Measurements from ENCODE around the gene VOPP1.

DNA sequence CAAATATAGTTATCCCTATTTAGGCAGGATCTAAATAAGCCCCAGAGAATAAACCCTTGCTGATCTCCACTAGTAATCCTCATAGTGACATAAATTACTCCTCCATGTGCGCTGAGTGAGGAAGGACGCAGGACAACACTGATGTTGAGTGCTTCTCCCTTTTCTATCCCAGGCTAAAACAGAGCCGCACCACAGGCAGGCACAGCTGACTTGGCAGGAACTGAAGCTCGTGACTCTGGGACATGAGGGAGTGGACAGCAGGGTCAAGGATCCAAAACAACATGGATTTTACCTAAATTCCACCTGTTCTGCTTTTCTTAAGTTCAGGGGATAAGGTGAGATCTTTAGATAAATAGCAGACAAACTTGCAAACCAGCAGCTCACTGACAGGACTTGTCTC is 46.0 kb downstream of the VOPP1 start:
- TF ChIP-seq, protein P1, sequence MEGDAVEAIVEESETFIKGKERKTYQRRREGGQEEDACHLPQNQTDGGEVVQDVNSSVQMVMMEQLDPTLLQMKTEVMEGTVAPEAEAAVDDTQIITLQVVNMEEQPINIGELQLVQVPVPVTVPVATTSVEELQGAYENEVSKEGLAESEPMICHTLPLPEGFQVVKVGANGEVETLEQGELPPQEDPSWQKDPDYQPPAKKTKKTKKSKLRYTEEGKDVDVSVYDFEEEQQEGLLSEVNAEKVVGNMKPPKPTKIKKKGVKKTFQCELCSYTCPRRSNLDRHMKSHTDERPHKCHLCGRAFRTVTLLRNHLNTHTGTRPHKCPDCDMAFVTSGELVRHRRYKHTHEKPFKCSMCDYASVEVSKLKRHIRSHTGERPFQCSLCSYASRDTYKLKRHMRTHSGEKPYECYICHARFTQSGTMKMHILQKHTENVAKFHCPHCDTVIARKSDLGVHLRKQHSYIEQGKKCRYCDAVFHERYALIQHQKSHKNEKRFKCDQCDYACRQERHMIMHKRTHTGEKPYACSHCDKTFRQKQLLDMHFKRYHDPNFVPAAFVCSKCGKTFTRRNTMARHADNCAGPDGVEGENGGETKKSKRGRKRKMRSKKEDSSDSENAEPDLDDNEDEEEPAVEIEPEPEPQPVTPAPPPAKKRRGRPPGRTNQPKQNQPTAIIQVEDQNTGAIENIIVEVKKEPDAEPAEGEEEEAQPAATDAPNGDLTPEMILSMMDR (IDR thresholded peaks at IDR 0.05), result no peak
- no peak for TF ChIP-seq POLR2A (IDR thresholded peaks at IDR 0.05)
